Mesothelial cell of epicardium (in vitro differentiated cells): ENCODE data around the gene SMIM22. TPM values are rescaled to one million over a fixed set of nuclear protein-coding genes. Genes with fewer than 3 reads are reported as not detected.
A peak's percentile ranks its signal among the peaks of the same experiment; 100 is the strongest.

ENCODE experiments used
- DNase-seq, 2 experiments: peaks; one replicate each; pipeline ENCODE4 v3.0.0; 2021; ENCODE audit warnings: low spot score in 2 of 2; ENCODE audit not compliant: unreplicated experiment in 2 of 2
- H3K27ac Mint-ChIP-seq: 2 replicates; pipeline ENCODE4 v1.8.0; 2021; ENCODE audit warnings: mixed read lengths
- H3K27me3 Mint-ChIP-seq: 2 replicates; pipeline ENCODE4 v1.8.0; 2021; ENCODE audit warnings: low read depth, mixed read lengths
- H3K36me3 Mint-ChIP-seq: 2 replicates; pipeline ENCODE4 v1.8.0; 2021; ENCODE audit warnings: mixed read lengths
- H3K4me1 Mint-ChIP-seq: 2 replicates; pipeline ENCODE4 v1.8.0; 2021; ENCODE audit warnings: mixed read lengths
- H3K4me3 Mint-ChIP-seq: 2 replicates; pipeline ENCODE4 v1.8.0; 2021; ENCODE audit warnings: mild to moderate bottlenecking, moderate library complexity, mixed read lengths
- H3K9me3 Mint-ChIP-seq: 2 replicates; pipeline ENCODE4 v1.8.0; 2021; ENCODE audit warnings: mixed read lengths
- CTCF ChIP-seq: fragments of 200-600 bp; sonication (generic); IDR thresholded peaks from one replicate; pipeline ENCODE4 v1.5.0; 2021; ENCODE audit warnings: antibody characterized with exemption; ENCODE audit not compliant: unreplicated experiment
- total RNA-seq: library from RNA; stranded (reverse); gene quantifications from 3 replicates; pipeline ENCODE4 v1.2.1, GENCODE V29; 2021

SMIM22 gene
- total RNA-seq, 1 donor from 2014 or later: not detected

GRCh38 chr16:4799171-4799855 is 4.1 kb downstream of the SMIM22 start:
- Mint-ChIP-seq H3K4me3 (peak overlapping the region; percentile 22), H3K4me1 (peaks cover 24% of the 10 kb centered on the region), H3K27ac (no peak overlapping the region), H3K27me3 (no peaks in the 10 kb centered on the region), H3K9me3 (no peaks in the 10 kb centered on the region), H3K36me3 (peaks cover 6% of the 10 kb centered on the region)
- TF ChIP-seq CTCF: no peak
- DNase-seq: no peak

GRCh38 chr16:4800290-4801041 is 5.3 kb downstream of the SMIM22 start:
- no peaks in the 10 kb centered on the region for H3K9me3 Mint-ChIP-seq
- H3K27ac Mint-ChIP-seq: peak overlapping the region; percentile 57
- TF ChIP-seq CTCF: no peak
- H3K4me3 Mint-ChIP-seq: peak overlapping the region; percentile 44
- peaks cover 8% of the 10 kb centered on the region for H3K36me3 Mint-ChIP-seq
- no peak for DNase-seq
- peaks cover 33% of the 10 kb centered on the region for H3K4me1 Mint-ChIP-seq
- H3K27me3 Mint-ChIP-seq: no peaks in the 10 kb centered on the region

- no peak for TF ChIP-seq CTCF
- H3K4me3 Mint-ChIP-seq: peak overlapping the region; percentile 84
- peak overlapping the region; percentile 90 for H3K27ac Mint-ChIP-seq
- no peak for DNase-seq
- H3K9me3 Mint-ChIP-seq: no peaks in the 10 kb centered on the region
- peaks cover 11% of the 10 kb centered on the region for H3K36me3 Mint-ChIP-seq
- H3K4me1 Mint-ChIP-seq: peaks cover 33% of the 10 kb centered on the region
- H3K27me3 Mint-ChIP-seq: no peaks in the 10 kb centered on the region
Measured at GRCh38 chr16:4801051-4801961, 6.1 kb downstream of the SMIM22 start.

- Mint-ChIP-seq H3K9me3 (no peaks in the 10 kb centered on the region), H3K4me3 (peak within 1 kb of the TSS; percentile 84), H3K36me3 (peaks cover 13% of the 10 kb centered on the region), H3K27me3 (no peaks in the 10 kb centered on the region), H3K4me1 (peaks cover 33% of the 10 kb centered on the region), H3K27ac (peak within 1 kb of the TSS; percentile 93)
- DNase-seq: peak; percentile 53 to 76
- no peak for TF ChIP-seq CTCF
Measured at GRCh38 chr16:4801962-4802658, 6.9 kb downstream of the SMIM22 start, which contains the start of gene ROGDI. Gene ROGDI (minus strand): TSS chr16:4802633. CDS start chr16:4802571, 62 bp downstream.
